NT2/D1 (cell line): ENCODE measurements around the gene MAD2L2.

Experiments used
- DNase-seq: peaks from one replicate; pipeline ENCODE4 v3.0.0-alpha.2; 2011; ENCODE audit warnings: low read depth, low spot score
- H3K27me3 ChIP-seq: 2 replicates; pipeline ENCODE4 v1.6.0; 2011; ENCODE audit warnings: mild to moderate bottlenecking; ENCODE audit not compliant: insufficient read length, insufficient read depth
- H3K36me3 ChIP-seq: 2 replicates; pipeline ENCODE4 v1.6.1; 2011; ENCODE audit warnings: mild to moderate bottlenecking, low read length, mixed read lengths; ENCODE audit not compliant: insufficient read depth, insufficient read length
- H3K4me1 ChIP-seq: 2 replicates; pipeline ENCODE4 v1.5.1; 2011; ENCODE audit not compliant: insufficient read depth, insufficient read length
- H3K4me3 ChIP-seq: 2 replicates; pipeline ENCODE4 v1.5.1; 2011; ENCODE audit warnings: low read depth; ENCODE audit not compliant: insufficient read length
- H3K9ac ChIP-seq: 2 replicates; pipeline ENCODE4 v1.6.0; 2011; ENCODE audit warnings: low read depth; ENCODE audit not compliant: insufficient read length
- H3K9me3 ChIP-seq: 2 replicates; pipeline ENCODE4 v1.5.1; 2011; ENCODE audit warnings: mild to moderate bottlenecking, low read length; ENCODE audit not compliant: insufficient read depth
- SUZ12 ChIP-seq: IDR thresholded peaks from 2 replicates; pipeline ENCODE4 v1.6.1; 2011; ENCODE audit not compliant: insufficient read length, insufficient read depth; ENCODE audit errors: extremely low read depth
- YY1 ChIP-seq: IDR thresholded peaks from 2 replicates; pipeline ENCODE4 v1.6.1; 2011; ENCODE audit not compliant: insufficient read length, insufficient read depth
- ZNF274 ChIP-seq: IDR thresholded peaks from 2 replicates; pipeline ENCODE4 v1.6.1; 2011; ENCODE audit warnings: mild to moderate bottlenecking, low read depth, low read length

MAD2L2 gene

DNA sequence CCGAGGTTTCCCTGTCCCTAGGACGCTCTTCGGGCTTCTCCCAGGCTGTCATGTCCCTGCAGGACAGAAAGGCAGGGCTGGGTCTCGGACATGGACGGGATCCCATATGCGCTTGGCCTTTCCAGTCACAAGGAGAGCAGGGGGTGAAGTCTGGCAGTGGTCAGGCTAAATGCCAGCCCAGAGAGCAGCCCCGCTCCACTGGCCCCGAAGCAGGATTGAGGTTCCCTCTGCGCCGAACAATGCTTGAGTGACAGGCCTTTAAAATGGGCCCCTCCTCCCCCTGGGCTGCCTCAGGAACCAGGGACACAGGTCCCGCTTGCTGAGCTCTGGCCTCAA is 23.2 kb upstream of the MAD2L2 start:
- DNase-seq, result no peak
- H3K9ac ChIP-seq, result no peak overlapping the region
- peaks cover 9% of the 10 kb centered on the region for H3K36me3 ChIP-seq
- TF ChIP-seq YY1, result no peak
- no peak for TF ChIP-seq ZNF274
- H3K27me3 ChIP-seq, result no peaks in the 10 kb centered on the region
- H3K9me3 ChIP-seq, result no peaks in the 10 kb centered on the region
- H3K4me3 ChIP-seq, result no peak overlapping the region
- peaks cover 31% of the 10 kb centered on the region for H3K4me1 ChIP-seq

DNA sequence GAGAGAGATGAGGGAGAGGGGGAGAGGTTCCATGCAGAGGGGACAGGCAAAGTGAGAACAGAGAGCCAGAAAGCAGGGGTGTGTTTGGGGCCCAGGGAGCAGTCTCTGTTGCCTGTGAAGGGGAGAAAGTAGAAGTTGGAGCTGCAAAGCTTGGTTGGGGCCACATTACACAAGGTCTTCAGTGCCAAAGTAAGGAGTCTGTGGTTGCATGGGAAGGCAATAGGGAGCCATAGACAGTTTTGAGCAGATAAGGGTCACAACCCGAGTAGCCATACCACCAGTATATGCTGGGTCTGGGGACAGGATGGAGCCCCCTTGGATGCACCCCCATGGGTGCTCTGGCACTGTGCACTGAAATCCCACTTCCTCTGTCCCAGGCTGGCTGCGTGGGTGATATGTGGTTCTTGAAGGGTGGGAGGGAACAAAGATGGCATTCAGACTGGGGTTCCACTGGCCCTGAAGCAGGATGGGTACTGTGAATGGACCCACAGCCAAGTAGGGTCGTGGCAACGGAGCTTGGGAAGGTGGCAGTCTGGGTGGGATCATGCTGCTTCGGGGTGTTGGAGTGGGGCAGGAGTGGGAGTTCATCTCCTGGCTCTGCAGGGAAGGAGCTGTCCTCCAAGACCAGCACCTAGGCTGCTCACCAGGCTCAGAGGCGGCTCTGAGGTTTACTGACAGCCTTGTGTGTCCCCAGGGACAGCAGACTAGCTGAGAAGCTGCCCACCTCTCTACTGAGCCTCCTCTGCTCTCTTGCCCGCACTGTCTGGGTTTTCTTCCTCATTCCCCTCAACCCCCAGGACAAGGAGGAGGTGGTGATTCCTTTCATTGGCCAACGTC is 22.6 kb upstream of the MAD2L2 start:
- TF ChIP-seq YY1 (no peak), ZNF274 (no peak), SUZ12 (no peak)
- H3K4me1 ChIP-seq, result peaks cover 31% of the 10 kb centered on the region
- no peak overlapping the region for H3K9ac ChIP-seq
- H3K4me3 ChIP-seq, result no peak overlapping the region
- H3K27me3 ChIP-seq, result no peaks in the 10 kb centered on the region
- H3K9me3 ChIP-seq, result no peaks in the 10 kb centered on the region
- DNase-seq, result no peak
- H3K36me3 ChIP-seq, result peaks cover 9% of the 10 kb centered on the region

DNA sequence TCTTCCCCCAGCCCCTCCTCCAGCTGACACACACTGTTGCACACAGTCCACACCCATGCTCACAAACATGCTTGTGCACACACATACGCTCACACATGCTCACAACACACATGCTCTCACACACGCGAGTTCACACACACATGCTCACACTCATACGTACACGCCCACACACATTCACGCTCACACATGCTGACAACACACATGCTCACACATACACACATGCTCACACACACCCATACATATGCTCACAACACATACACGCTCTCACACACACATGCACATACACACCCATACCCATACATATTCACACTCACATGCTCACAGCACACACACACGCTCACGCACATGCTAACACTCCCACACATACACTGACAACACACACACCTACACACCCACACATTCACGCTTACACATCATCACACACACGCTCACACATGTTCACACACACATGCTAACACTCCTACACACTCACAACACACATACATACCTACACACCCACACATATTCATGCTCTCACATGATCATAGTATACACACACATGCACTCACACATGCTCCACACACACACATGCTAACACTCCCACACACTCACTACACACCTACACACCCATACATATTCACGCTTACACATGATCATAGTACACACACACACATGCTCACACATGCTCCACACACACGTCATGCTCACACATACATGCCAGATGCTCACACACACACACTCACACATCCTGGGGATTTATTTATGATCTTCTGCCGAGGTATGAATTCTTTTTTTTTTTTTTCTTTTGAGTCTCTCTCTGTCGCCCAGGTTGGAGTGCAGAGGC is 21.2 kb upstream of the MAD2L2 start:
- no peak overlapping the region for H3K9ac ChIP-seq

DNA sequence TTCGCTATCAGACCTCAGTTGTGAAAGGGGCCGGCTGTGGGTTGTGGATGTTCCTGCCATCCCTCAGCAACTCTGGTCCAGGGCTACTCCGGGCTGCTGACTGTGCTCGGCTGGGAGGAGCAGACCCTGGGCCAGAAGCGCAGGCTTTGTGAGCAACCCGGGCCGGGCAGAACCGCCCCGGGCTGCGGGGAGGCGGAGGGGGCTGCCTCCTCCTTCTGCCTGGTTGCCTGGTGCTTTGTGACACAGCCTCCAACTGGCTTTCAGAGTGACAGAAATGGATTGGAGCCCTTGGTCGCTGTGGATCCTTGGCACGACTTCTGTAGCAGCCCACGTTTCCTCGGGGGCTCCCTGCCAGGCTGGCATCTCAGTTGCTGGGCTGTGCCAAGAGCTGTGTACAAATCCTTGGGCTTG is 20.6 kb upstream of the MAD2L2 start:
- TF ChIP-seq ZNF274 (no peak), YY1 (no peak), SUZ12 (no peak)
- DNase-seq, result no peak
- Histone ChIP-seq H3K9ac (no peak overlapping the region), H3K9me3 (no peaks in the 10 kb centered on the region), H3K36me3 (peaks cover 5% of the 10 kb centered on the region), H3K27me3 (no peaks in the 10 kb centered on the region), H3K4me3 (no peak overlapping the region), H3K4me1 (peaks cover 24% of the 10 kb centered on the region)

More for the DNA sequence above, 21.2 kb upstream of the MAD2L2 start:
- Histone ChIP-seq H3K4me1 (peaks cover 24% of the 10 kb centered on the region), H3K4me3 (no peak overlapping the region), H3K36me3 (peaks cover 7% of the 10 kb centered on the region), H3K9me3 (no peaks in the 10 kb centered on the region), H3K27me3 (no peaks in the 10 kb centered on the region)
- no peak for TF ChIP-seq YY1
- TF ChIP-seq ZNF274, result no peak
- TF ChIP-seq SUZ12, result no peak
- no peak for DNase-seq

DNA sequence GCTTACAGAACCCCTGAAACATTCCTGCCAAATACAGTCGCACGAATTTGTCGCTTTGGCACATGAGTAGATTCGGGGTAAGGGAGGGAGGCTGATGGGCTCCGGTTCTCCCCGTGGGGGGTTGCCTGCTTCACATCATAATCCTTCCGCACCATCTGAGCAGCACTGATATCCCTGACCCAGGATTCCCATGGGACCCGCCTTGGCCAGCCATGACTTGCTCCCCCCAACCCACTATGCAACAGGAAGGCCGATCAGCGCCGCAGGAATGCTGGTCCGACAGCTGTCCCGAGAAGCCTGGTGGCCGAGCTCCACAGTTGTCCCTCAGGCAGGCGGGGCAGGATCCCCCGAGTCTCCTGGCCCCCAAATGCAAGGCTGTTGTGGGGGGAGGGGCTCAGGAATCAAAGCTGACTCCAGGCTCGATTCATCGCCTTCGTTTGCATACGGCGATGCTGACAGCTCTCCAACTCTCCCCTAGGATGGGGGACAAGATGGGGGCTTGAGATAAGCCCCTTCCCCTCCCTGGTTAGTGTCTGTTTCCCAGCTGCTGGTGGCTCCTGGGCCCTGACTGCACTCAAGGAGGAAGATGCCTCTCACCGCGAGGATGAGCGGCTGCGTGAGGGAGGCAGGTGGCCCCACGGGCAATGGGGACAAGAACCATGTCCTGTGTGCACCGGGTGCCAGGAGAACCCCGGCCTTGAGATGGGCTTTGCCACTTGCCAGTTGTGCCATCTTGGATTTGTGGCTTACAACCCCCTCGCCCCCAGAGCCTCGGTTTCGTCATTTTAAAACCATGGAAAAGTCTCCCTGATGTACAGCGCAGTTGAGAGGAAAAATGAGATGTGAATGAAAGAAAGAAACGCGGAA is 19.9 kb upstream of the MAD2L2 start:
- Histone ChIP-seq H3K9me3 (no peaks in the 10 kb centered on the region), H3K4me3 (no peak overlapping the region), H3K4me1 (peaks cover 24% of the 10 kb centered on the region), H3K9ac (no peak overlapping the region), H3K36me3 (no peaks in the 10 kb centered on the region), H3K27me3 (no peaks in the 10 kb centered on the region)
- DNase-seq, result no peak
- TF ChIP-seq SUZ12 (no peak), YY1 (no peak), ZNF274 (no peak)

DNA sequence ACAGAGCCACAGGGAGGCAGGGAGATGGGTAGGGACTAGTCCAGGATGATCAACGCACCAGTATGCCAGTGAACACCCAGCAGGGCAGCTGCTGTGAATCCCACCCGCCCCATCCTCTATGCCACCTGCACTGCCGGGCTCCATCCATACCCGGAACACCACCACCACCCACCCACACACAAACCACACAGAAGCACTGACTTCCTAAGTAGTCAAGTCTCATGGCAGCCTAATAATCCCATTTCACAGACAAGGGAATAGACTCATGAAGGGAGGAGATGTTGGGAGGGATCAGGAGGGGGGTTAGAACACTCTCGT is 16.9 kb upstream of the MAD2L2 start:
- TF ChIP-seq ZNF274 (no peak), SUZ12 (no peak), YY1 (no peak)
- Histone ChIP-seq H3K9ac (no peak overlapping the region), H3K4me3 (no peak overlapping the region), H3K9me3 (no peaks in the 10 kb centered on the region), H3K4me1 (peaks cover 10% of the 10 kb centered on the region), H3K36me3 (no peaks in the 10 kb centered on the region), H3K27me3 (no peaks in the 10 kb centered on the region)
- no peak for DNase-seq
